ENCODE measurements around the gene SYMPK.

SYMPK gene

GRCh38 chr19:45876411-45877197 lies 13.7 kb upstream of the SYMPK start:
- Histone ChIP-seq H3K4me3 (ENCODE audit: low read length) (peak overlapping the region; percentile 71), H3K4me1 (ENCODE audit: low read length) (peaks cover 32% of the 10 kb centered on the region), H4K20me1 (ENCODE audit: insufficient read depth, low read length) (no peaks in the 10 kb centered on the region), H2AFZ (ENCODE audit: low read depth, low read length) (peak overlapping the region; percentile 85), H3K27me3 (ENCODE audit: low read depth, low read length) (no peaks in the 10 kb centered on the region), H3K79me2 (ENCODE audit: low read length) (no peaks in the 10 kb centered on the region), H3K9ac (ENCODE audit: low read length) (peak overlapping the region; percentile 73), H3K36me3 (replicated peaks; ENCODE audit: low read depth, low read length) (peaks cover 3% of the 10 kb centered on the region), H3K9me3 (ENCODE audit: insufficient read depth, low read length) (no peaks in the 10 kb centered on the region), H3K4me2 (ENCODE audit: low read length) (peak overlapping the region; percentile 89), H3K27ac (ENCODE audit: low read length) (peak overlapping the region; percentile 9; the same call in 1 of the 2 replicates)
- no peak for TF ChIP-seq EZH2phosphoT487 (IDR thresholded peaks at IDR 0.05; ENCODE audit: low read depth)
- no peak for TF ChIP-seq CTCF (IDR thresholded peaks at IDR 0.05; ENCODE audit: low read depth, low read length)

GRCh38 chr19:45876161-45876410 lies 13.1 kb upstream of the SYMPK start:
- no peaks in the 10 kb centered on the region for H3K27me3 ChIP-seq (ENCODE audit: low read depth, low read length)
- peak overlapping the region; percentile 71 for H3K4me3 ChIP-seq (ENCODE audit: low read length)
- peak overlapping the region; percentile 73 for H3K9ac ChIP-seq (ENCODE audit: low read length)
- no peaks in the 10 kb centered on the region for H4K20me1 ChIP-seq (ENCODE audit: insufficient read depth, low read length)
- H3K79me2 ChIP-seq (ENCODE audit: low read length), result no peaks in the 10 kb centered on the region
- peak overlapping the region; percentile 89 for H3K4me2 ChIP-seq (ENCODE audit: low read length)
- H3K36me3 ChIP-seq (replicated peaks; ENCODE audit: low read depth, low read length), result peaks cover 3% of the 10 kb centered on the region
- H3K27ac ChIP-seq (ENCODE audit: low read length), result peak overlapping the region; percentile 9; the same call in 1 of the 2 replicates
- TF ChIP-seq EZH2phosphoT487 (IDR thresholded peaks at IDR 0.05; ENCODE audit: low read depth) (no peak), CTCF (IDR thresholded peaks at IDR 0.05; ENCODE audit: low read depth, low read length) (no peak)
- H3K4me1 ChIP-seq (ENCODE audit: low read length), result peaks cover 27% of the 10 kb centered on the region
- H2AFZ ChIP-seq (ENCODE audit: low read depth, low read length), result peak overlapping the region; percentile 85; the same call in 1 of the 2 replicates
- H3K9me3 ChIP-seq (ENCODE audit: insufficient read depth, low read length), result no peaks in the 10 kb centered on the region

- H3K9ac ChIP-seq (ENCODE audit: low read length), result no peak overlapping the region
- H3K27ac ChIP-seq (ENCODE audit: low read length), result no peak overlapping the region
These were observed 11.6 kb upstream of the SYMPK start for GRCh38 chr19:45874620-45874966.

More at GRCh38 chr19:45874620-45874966, 11.6 kb upstream of the SYMPK start:
- Histone ChIP-seq H3K4me3 (ENCODE audit: low read length) (no peak overlapping the region), H3K79me2 (ENCODE audit: low read length) (no peaks in the 10 kb centered on the region), H3K36me3 (replicated peaks; ENCODE audit: low read depth, low read length) (peaks cover 3% of the 10 kb centered on the region), H3K27me3 (ENCODE audit: low read depth, low read length) (no peaks in the 10 kb centered on the region), H4K20me1 (ENCODE audit: insufficient read depth, low read length) (no peaks in the 10 kb centered on the region), H3K4me2 (ENCODE audit: low read length) (no peak overlapping the region), H2AFZ (ENCODE audit: low read depth, low read length) (no peak overlapping the region), H3K9me3 (ENCODE audit: insufficient read depth, low read length) (no peaks in the 10 kb centered on the region), H3K4me1 (ENCODE audit: low read length) (peaks cover 25% of the 10 kb centered on the region)
- no peak for TF ChIP-seq EZH2phosphoT487 (IDR thresholded peaks at IDR 0.05; ENCODE audit: low read depth)
- no peak for TF ChIP-seq CTCF (IDR thresholded peaks at IDR 0.05; ENCODE audit: low read depth, low read length)
